Endothelial cell (in vitro differentiated cells): ENCODE results near the gene FLT1. TPM values are rescaled to one million over a fixed set of nuclear protein-coding genes. Genes with fewer than 3 reads are reported as not detected.

Experiments
- DNase-seq: peaks from one replicate; pipeline ENCODE4 v3.0.0; 2021; ENCODE audit warnings: low spot score
- H3K27ac Mint-ChIP-seq: one replicate; pipeline ENCODE4 v1.8.0; 2021; ENCODE audit warnings: mixed read lengths, inconsistent platforms; ENCODE audit not compliant: unreplicated experiment
- H3K27me3 Mint-ChIP-seq: one replicate; pipeline ENCODE4 v1.8.0; 2021; ENCODE audit warnings: mild to moderate bottlenecking, moderate library complexity, mixed read lengths, inconsistent platforms; ENCODE audit not compliant: unreplicated experiment
- H3K36me3 Mint-ChIP-seq: one replicate; pipeline ENCODE4 v1.8.0; 2021; ENCODE audit warnings: mild to moderate bottlenecking, low read depth, mixed read lengths, inconsistent platforms; ENCODE audit not compliant: unreplicated experiment
- H3K4me1 Mint-ChIP-seq: one replicate; pipeline ENCODE4 v1.8.0; 2021; ENCODE audit warnings: mild to moderate bottlenecking, mixed read lengths, inconsistent platforms; ENCODE audit not compliant: unreplicated experiment
- H3K4me3 Mint-ChIP-seq: one replicate; pipeline ENCODE4 v1.8.0; 2021; ENCODE audit warnings: mild to moderate bottlenecking, mixed read lengths, inconsistent platforms; ENCODE audit not compliant: unreplicated experiment
- H3K9me3 Mint-ChIP-seq: one replicate; pipeline ENCODE4 v1.8.0; 2021; ENCODE audit warnings: mixed read lengths, inconsistent platforms; ENCODE audit not compliant: unreplicated experiment
- CTCF ChIP-seq: fragments of 200-600 bp; sonication (generic); IDR thresholded peaks from one replicate; pipeline ENCODE4 v1.5.0; 2021; ENCODE audit warnings: antibody characterized with exemption; ENCODE audit not compliant: unreplicated experiment
- total RNA-seq: library from RNA; stranded (reverse); fragmentation: NEBNext Ultra II Directional; extraction: Animal tissue kit (Norgen Biotek cat#: 25700); gene quantifications from one replicate; pipeline ENCODE4 v1.2.1, GENCODE V29; 2021; ENCODE audit not compliant: unreplicated experiment

Gene FLT1
- total RNA-seq, 1 donor from 2014 or later: 759 TPM

DNA sequence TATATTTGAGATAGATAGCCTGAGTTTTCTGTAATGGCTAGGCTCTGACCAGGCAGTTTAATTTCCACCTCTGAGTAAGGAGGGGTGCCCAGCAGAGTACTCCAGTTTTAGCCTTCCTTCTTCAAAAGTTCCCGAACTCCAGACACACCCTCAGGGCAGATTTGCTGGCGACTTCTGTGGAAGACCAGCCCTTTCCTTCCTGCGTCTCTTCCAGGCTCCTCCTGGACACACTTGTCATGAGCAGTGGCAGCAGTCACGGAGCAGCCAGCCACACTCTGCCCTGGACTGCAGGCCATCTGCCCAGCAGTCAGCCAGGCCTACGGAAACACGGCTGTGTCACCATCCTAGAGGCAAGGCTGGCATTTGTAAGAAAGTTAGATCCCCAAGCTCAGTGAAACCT lies 6.6 kb upstream of the FLT1 start:
- Mint-ChIP-seq H3K36me3 (no peaks in the 10 kb centered on the region), H3K27ac (no peak overlapping the region), H3K4me1 (peaks cover 76% of the 10 kb centered on the region), H3K4me3 (no peak overlapping the region), H3K9me3 (no peaks in the 10 kb centered on the region), H3K27me3 (peaks cover 7% of the 10 kb centered on the region)
- TF ChIP-seq CTCF: no peak
- DNase-seq: no peak

GRCh38 chr13:28499609-28500008 lies 4.7 kb upstream of the FLT1 start:
- TF ChIP-seq CTCF: no peak
- Mint-ChIP-seq H3K36me3 (no peaks in the 10 kb centered on the region), H3K27ac (no peak overlapping the region), H3K4me1 (peaks cover 73% of the 10 kb centered on the region), H3K4me3 (no peak overlapping the region), H3K27me3 (peaks cover 13% of the 10 kb centered on the region), H3K9me3 (no peaks in the 10 kb centered on the region)
- no peak for DNase-seq

DNA sequence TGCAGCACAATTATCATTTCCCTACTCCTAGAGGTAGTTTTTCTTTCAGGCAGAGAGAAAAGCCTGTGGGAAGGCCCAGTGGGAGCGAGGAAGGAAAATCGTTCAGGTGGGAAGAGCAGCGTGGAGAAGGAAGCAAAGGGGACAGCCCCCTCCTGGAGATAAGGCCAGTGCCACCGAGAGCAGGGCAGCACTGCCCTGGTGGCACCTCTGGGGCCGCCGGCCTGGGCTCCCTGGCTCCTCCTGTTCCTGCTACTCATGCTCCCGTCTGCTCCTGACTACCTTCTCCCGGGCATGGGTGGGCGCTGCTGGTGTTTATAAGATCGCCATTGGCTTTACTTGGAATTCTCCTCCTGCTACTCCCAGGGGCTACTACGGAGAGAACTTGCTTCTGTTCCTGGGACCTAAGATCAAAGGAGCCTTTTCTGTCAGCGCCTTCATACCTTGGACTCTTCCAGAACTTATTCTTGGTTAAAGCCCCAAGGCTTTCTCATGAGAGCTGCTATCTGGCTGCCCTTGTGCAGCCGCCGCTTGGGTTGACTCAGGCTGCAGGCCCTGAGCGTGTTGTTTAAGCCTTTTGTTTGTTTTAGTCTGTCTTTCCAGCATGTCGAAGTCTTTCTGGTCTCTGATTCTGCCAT lies 3.7 kb upstream of the FLT1 start:
- no peak for TF ChIP-seq CTCF
- Mint-ChIP-seq H3K4me3 (peak overlapping the region; percentile 99), H3K36me3 (peaks cover 2% of the 10 kb centered on the region), H3K9me3 (no peaks in the 10 kb centered on the region), H3K27ac (no peak overlapping the region), H3K4me1 (peaks cover 66% of the 10 kb centered on the region), H3K27me3 (peaks cover 14% of the 10 kb centered on the region)
- no peak for DNase-seq

DNA sequence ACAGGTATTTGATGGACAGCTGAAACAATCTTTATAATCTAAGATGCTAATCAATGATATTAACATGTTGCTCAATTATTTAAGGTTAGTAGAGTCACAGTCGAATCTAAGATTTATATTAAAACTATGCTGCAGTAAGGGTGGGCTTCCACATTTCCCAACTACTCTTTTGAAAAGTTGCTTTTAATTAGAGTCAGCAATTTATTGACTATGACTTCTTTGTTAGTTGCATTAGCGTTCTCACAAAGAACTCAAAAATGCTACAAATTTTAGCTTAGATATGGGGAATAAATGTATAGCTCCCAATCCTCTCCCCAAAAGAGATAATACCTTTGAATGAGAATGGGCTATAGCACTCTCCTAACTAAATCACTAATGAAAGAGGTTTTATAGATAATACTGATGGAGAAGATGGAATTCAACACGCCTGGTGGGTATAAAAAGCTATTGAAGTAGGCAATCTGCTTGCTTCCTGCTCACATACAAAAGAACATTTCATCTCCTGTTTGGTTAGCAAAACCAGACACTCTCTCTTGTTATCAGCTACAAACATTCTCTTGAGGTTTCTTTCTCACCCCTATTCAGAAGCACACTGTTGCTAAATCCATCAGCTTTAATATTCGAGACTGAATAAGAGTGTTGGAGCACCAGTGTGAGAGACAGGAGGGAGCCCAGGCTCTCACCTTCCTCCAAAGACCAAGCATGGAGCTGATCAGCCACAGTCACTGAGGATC lies 2.4 kb upstream of the FLT1 start:
- peaks cover 18% of the 10 kb centered on the region for H3K27me3 Mint-ChIP-seq
- peaks cover 15% of the 10 kb centered on the region for H3K36me3 Mint-ChIP-seq

More for the DNA sequence above, 2.4 kb upstream of the FLT1 start:
- TF ChIP-seq CTCF: no peak
- Mint-ChIP-seq H3K4me3 (peak overlapping the region; percentile 99), H3K27ac (no peak overlapping the region), H3K9me3 (no peaks in the 10 kb centered on the region), H3K4me1 (peaks cover 62% of the 10 kb centered on the region)
- DNase-seq: no peak
